PFSK-1 (cell line): ENCODE results near the gene TAOK3.

Experiments
- POLR2AphosphoS5 ChIP-seq: IDR thresholded peaks from 2 replicates; pipeline ENCODE4 v1.6.1; 2012; ENCODE audit warnings: low read depth, mild to moderate bottlenecking, control low read depth, low read length, moderate library complexity
- SIN3A ChIP-seq: IDR thresholded peaks from 2 replicates; pipeline ENCODE4 v1.6.1; 2012; ENCODE audit warnings: mild to moderate bottlenecking, low read length, moderate library complexity, borderline replicate concordance; ENCODE audit not compliant: insufficient read depth
- TF ChIP-seq, protein P1 (sequence below), 2 experiments: IDR thresholded peaks; 2 replicates each; pipeline versions ENCODE4 v1.6.1 to v1.8.0; 2011 to 2012; ENCODE audit warnings: low read depth in 2 of 2, low read length in 2 of 2, control low read depth in 1 of 2, inconsistent platforms in 1 of 2, mild to moderate bottlenecking in 1 of 2, moderate library complexity in 1 of 2; ENCODE audit not compliant: insufficient read depth in 1 of 2

DNA sequence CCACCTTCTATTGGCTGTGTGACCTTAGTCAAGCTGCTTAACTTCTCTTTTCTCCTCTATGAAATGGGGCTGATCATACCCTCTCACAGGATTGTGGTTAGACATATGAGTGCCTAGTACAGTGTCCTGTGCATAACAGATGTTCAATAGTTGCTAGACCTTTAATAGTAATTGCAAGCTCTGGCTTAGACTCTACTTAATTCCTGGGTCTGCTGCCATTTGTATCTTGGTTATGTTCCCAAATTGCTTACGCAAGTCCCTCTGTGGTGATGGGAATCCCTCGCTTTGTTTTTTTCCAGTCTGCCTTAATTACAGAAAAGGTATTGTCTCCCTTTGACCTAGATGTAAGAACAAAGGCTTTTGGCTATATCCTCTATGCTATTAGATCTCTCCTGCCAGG, 18.7 kb upstream of the TAOK3 start:
- TF ChIP-seq, protein P1, sequence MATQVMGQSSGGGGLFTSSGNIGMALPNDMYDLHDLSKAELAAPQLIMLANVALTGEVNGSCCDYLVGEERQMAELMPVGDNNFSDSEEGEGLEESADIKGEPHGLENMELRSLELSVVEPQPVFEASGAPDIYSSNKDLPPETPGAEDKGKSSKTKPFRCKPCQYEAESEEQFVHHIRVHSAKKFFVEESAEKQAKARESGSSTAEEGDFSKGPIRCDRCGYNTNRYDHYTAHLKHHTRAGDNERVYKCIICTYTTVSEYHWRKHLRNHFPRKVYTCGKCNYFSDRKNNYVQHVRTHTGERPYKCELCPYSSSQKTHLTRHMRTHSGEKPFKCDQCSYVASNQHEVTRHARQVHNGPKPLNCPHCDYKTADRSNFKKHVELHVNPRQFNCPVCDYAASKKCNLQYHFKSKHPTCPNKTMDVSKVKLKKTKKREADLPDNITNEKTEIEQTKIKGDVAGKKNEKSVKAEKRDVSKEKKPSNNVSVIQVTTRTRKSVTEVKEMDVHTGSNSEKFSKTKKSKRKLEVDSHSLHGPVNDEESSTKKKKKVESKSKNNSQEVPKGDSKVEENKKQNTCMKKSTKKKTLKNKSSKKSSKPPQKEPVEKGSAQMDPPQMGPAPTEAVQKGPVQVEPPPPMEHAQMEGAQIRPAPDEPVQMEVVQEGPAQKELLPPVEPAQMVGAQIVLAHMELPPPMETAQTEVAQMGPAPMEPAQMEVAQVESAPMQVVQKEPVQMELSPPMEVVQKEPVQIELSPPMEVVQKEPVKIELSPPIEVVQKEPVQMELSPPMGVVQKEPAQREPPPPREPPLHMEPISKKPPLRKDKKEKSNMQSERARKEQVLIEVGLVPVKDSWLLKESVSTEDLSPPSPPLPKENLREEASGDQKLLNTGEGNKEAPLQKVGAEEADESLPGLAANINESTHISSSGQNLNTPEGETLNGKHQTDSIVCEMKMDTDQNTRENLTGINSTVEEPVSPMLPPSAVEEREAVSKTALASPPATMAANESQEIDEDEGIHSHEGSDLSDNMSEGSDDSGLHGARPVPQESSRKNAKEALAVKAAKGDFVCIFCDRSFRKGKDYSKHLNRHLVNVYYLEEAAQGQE (IDR thresholded peaks at IDR 0.05; ENCODE audit: insufficient read depth in 1 of 2, low read depth in 2 of 2, low read length in 2 of 2), result no peak
- TF ChIP-seq POLR2AphosphoS5, result no peak
- TF ChIP-seq SIN3A, result no peak
